HuH-7 (cell line): Measurements from ENCODE around the gene HES7.
"Not testable (repeated sequence)": the region's sequence is repeated elsewhere in the genome, so short reads cannot be mapped to it uniquely, and the experiment has no call there.

Experiments used
- DNase-seq: peaks from one replicate; pipeline ENCODE4 v3.0.0; 2011; ENCODE audit warnings: low spot score

Gene HES7

DNA sequence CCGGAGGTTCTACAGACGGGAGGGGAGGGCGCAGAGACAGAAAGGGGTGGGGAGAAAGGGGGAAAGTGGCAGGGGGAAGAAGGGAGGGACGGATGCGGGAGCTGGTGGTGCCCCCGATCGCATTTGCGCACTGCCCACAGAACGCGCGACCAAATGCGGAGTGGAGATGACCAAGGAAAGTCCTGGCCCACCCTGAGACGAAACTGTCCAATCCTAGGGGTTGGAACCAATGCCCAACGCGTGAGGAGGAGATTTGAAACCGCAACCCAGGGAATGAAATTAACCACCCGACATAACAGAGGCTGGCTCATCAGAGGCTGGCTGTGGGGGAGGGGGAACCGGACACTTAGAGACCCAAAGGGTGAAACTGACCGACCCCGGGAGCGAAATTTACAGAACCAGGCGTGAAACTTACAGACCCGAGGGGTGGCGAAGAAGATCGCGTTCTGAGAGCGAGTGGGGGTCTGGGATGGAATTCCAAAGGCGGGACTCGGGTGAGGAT is 1.4 kb downstream of the HES7 start:
- no peak for DNase-seq

GRCh38 chr17:8121681-8122421 is 2.1 kb downstream of the HES7 start:
- DNase-seq: peak; percentile 62

DNA sequence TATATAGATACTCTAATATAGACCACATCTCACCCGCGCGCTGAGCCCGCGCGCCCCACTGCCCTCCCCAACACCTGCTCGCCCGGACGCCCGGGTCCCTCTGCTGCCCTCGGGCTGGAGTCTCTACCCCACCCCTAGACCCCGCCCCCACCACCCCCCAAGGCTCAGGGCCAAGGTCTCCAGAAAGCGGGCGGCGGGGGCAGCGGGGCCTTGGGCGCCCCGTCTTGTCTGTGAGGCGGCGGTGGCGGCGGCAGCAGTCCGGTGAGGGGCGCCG is 2.6 kb downstream of the HES7 start:
- no peak for DNase-seq

DNA sequence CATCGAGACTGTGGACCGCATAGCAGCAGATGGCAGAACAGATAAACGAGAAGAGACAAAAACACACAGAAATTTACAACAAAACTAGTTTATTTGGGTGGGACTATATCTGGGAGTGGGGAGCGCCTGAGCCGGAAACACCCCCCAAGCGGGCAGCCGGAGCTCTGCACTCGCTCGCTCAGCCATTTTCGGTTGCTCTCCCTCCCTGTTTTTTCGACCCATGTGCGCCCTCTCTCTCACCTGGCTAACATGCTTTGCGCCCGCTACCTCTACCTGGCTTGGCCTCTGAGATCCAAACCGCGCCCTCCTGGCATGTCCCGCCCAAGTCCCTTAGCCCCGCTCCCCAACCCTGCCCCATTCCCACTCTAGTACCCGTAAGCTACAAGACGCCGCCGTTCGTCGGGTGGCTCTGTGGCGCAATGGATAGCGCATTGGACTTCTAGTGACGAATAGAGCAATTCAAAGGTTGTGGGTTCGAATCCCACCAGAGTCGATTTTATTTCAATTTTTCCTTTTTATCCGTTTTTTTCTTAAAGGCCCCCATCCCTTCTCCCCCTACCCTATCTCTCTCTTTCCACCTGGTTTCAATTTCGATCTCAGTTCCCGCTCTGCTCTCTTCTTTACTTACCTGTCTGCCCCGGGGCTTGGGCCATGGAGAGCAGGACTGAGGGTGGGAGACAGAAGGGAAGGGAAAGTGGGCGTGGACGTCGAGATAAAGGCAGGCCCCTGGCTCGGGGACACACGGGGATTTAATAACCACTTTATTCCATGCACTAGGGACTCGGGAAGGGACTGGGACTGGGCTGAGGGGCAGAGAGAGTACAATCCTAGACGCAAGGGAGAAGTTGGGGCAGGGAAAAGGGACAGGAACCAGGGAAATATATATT is 3.1 kb downstream of the HES7 start:
- DNase-seq: peak; percentile 34

DNA sequence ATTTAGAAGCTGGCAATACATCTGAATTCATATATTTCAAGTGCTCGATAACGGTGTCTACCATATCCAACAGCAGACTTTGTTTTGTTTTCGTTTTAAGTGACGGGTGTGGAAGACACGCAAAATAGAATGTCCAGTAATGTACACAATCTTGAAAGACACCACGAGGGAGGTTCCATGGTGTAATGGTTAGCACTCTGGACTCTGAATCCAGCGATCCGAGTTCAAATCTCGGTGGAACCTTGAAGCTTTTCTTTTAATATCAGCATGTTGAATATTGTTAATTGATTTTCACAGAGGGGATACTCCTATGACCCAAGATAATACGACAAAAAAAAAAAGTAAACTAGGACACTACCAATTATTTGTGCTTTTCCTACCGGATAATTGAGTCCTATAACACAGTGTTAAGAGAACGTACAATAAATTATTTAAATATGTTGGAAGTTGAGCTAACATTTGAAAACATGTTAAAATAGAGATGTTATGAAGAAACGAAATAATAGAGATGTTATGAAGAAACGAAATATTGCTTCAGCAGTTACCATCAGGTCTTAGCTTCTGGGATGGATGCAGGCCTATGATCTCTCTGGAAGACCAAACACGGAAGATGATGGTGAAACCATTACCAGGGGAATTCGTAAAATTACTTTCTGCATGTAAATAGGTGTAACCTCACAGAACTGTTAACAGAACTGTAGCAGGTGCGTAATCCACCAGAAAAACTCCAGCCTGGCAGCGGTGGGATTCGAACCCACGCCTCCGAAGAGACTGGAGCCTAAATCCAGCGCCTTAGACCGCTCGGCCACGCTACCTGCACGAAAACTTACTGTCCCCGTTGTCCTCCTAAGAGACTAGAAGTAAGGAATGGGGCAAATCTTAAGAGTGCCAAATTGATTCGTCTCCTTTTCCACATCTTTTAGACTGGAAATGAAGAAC is 4.1 kb downstream of the HES7 start:
- DNase-seq: peak; percentile 48

GRCh38 chr17:8118769-8119580 is 4.9 kb downstream of the HES7 start:
- DNase-seq: peak; percentile 75

GRCh38 chr17:8117980-8118768 is 5.7 kb downstream of the HES7 start, which contains the start of gene ALOXE3:
TSS of gene ALOXE3 (minus strand) at chr17:8118514. CDS start at chr17:8117990, 524 bp downstream.
- peak; percentile 36 for DNase-seq

DNA sequence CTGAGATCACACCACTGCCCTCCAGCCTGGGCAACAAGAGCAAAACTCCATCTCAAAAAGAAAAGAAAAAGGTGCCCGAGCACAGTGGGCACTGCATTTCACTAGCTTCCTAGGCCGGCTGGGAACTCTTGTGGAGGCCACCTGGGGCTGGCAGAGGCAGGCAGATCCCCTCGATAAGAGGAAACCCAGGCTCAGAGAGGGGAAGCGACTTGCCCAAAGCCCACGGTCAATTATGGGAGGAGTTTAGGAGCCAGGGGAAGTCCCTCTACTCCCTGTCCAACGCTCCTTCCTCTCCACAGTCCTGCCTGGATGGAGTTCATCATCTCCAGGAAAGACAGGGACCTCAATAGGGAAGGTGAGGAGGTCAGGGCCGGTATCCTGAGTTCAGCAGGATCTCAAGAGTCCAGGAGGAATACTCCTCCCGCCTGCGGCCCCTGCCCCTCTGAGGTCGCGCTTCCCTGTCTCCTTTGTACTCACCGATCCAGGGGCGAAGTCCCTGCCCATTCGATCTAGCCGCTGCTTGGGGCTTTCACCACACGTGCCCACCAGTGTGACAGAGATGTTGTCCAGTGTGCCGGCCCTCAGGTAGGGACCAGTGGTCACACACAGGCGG is 6.4 kb downstream of the HES7 start:
- DNase-seq: no peak

- no peak for DNase-seq
These were observed 7.1 kb downstream of the HES7 start for GRCh38 chr17:8116776-8117175.

GRCh38 chr17:8110907-8111306 is 13.0 kb downstream of the HES7 start:
- DNase-seq: no peak

DNA sequence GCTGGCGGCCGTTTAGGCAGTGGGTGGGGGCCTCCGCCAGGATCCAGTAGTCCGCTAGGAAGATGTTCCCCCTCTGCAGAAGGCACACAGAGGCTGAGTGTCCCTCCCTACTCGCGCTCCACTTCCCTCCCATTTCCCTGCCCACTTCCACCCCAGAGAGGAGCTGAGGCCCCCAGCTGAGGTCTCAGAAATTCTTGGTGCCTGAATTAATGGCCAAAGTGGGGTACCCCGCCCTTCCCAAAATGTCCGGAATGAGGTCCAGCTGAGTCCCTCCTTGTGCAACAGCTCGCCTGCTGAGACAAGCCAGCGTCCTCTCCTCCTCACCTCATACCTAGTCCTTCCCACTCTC is 13.5 kb downstream of the HES7 start:
- no peak for DNase-seq

- peak; percentile 74 for DNase-seq
These were observed 14.0 kb downstream of the HES7 start for GRCh38 chr17:8109661-8110455.

DNA sequence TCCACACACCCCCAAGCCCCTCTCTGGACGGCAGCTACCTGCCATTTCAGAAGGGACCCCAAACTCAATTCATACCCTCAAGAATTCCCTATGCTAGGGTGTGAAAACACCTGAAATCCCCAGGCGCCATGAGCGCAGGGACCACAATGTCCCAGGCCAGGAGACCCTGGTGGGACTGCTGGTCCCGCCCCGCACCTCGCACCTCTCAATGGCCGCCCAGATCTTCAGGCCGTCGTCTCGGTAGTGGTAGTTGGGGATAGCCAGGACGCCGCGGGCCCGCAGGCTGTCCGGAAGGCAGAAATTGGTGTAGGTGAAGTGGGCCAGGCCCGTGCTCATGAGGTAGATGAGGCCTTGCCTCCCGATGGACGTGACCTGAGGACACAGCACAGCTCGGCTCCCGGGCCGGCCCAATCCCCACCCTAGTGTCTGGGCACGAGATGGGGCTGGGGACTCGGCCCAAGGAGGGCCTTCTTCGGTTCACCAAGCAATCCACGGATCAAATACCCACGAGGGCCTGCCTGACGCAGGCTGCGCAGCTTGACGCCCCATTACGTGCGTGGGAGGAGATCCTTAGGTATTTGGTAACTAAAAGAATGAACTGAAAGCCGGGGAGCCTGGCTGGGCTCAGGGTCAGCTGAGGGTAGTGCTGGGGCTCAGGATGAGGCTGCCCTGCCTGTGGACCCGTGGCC is 14.8 kb downstream of the HES7 start:
- DNase-seq: no peak

DNA sequence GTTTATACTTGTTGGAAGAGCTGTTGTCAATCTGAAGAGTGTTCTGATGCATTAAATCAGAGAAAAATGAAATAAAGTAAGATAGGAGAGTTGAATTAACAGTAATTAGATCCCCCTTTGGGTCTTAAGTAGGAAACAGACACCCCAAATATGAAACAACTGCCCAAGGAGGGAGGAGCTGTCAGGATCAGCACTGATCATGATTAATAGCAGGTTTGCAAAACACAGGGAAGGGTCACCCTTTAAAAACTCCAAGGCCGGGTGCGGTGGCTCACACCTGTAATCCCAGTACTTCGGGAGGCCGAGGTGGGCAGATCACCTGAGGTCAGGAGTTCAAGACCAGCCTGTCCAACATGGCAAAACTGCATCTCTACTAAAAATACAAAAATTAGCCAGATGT is 16.9 kb downstream of the HES7 start:
- not testable (repeated sequence) for DNase-seq

GRCh38 chr17:8105957-8106398 is 17.9 kb downstream of the HES7 start:
- DNase-seq: no peak

GRCh38 chr17:8104911-8105310 is 19.0 kb downstream of the HES7 start:
- DNase-seq: no peak

DNA sequence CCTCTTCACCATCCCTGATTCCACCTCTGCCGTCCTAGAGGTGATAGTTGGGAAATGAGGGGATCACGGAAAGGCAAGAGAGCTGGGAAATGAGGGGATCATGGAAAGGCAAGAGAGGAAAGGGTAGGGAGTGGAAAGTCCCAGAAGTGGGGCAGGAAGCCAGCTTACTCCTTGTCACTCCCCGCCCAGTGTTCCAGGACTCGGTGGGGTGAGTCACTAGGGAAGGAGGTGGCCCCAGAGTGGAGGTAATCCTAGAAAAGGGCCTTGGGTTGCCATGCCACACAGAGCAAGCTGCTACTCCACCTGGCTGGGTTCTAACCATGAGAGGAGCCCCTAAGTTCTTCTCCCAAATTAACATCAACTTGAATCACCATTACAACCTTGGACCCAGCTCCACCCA is 20.4 kb downstream of the HES7 start:
- DNase-seq: no peak

- no peak for DNase-seq
These were observed 22.2 kb downstream of the HES7 start for GRCh38 chr17:8101721-8102120.

DNA sequence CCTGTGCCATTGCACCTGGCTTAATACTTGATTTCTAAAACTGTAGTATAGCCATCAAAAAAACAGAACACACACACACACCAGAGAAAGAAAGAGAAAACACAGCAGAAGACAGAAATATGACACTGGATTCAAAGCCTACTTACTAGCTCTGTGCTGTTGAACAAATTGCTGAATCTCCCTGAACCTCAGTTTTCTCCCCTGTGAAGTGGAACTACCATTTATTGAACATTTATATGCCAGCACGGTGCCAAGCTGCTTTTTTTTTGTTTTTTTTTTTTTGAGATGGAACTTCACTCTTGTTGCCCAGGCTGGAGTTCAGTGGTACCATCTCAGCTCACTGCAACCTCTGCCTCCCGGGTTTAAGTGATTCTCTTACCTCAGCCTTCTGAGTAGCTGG is 23.1 kb downstream of the HES7 start:
- DNase-seq: no peak
